GM12878 (cell line): Measurements from ENCODE around the gene TPI1. TPM values are rescaled to one million over a fixed set of nuclear protein-coding genes. Genes with fewer than 3 reads are reported as not detected.

Experiments
- BMI1 ChIP-seq: fragments of 450-650 bp; IDR thresholded peaks from 2 replicates; pipeline ENCODE4 v1.6.1; 2016; ENCODE audit warnings: mild to moderate bottlenecking, moderate library complexity, borderline replicate concordance
- FOS ChIP-seq: IDR thresholded peaks from 3 replicates; pipeline ENCODE4 v1.6.1; 2011; ENCODE audit warnings: borderline replicate concordance; ENCODE audit not compliant: insufficient read length; ENCODE audit errors: extremely low read depth
- POLR2AphosphoS5 ChIP-seq: IDR thresholded peaks from 2 replicates; pipeline ENCODE4 v1.6.1; 2011; ENCODE audit warnings: mild to moderate bottlenecking, low read length, inconsistent platforms
- POU2F2 ChIP-seq: IDR thresholded peaks from 3 replicates; pipeline ENCODE4 v1.6.1; 2011; ENCODE audit warnings: low read depth, mild to moderate bottlenecking, low read length, borderline replicate concordance
- ZNF24 ChIP-seq: fragments of 450-650 bp; IDR thresholded peaks from 2 replicates; pipeline ENCODE4 v1.6.1; 2017; ENCODE audit warnings: antibody characterized with exemption, mild to moderate bottlenecking
- ZNF687 ChIP-seq: fragments of 450-650 bp; IDR thresholded peaks from 2 replicates; pipeline ENCODE4 v1.6.1; 2017; ENCODE audit warnings: mild to moderate bottlenecking, moderate library complexity
- polyA plus RNA-seq, 11 experiments: library from polyadenylated mRNA; depleted of rRNA in 4 of 11; unstranded in 6 of 11; stranded (reverse) in 5 of 11; fragments of >200 nt; fragmentation: Nextera tagmentation in 4 of 11; fragmentation: Illumina TruSeq in 1 of 11; extraction: Ambion mirVana in 4 of 11; extraction: Trizol in 1 of 11; gene quantifications; 1 replicate in 1 of 11; 2 replicates in 10 of 11; pipeline versions ENCODE4 v1.2.1 to v1.2.3, GENCODE V29; 2011 to 2016; ENCODE audit warnings: inconsistent platforms in 2 of 11, missing spikeins in 2 of 11, low read depth in 1 of 11
- total RNA-seq, 4 experiments: library from RNA; depleted of rRNA in 3 of 4; stranded (reverse); fragments of >200 nt in 3 of 4; fragmentation: Illumina TruSeq in 1 of 4; extraction: Trizol in 1 of 4; gene quantifications; 2 replicates each; pipeline versions ENCODE4 v1.2.1 to v1.2.3, GENCODE V29; 2013 to 2021

The TPI1 gene
- total and polyA plus RNA-seq, 10 of the 15 experiments (the other 5 are each of a cell fraction or from before 2014, with no cell fraction given) = 916 to 7,349 (median 1,677) TPM

GRCh38 chr12:6871052-6871957 is 4.0 kb downstream of the TPI1 start (continued):
- TF ChIP-seq ZNF24 = no peak
- no peak for TF ChIP-seq FOS
- no peak for TF ChIP-seq ZNF687
- TF ChIP-seq POLR2AphosphoS5 = peak; percentile 30; the same call in 1 of the 2 replicates
- TF ChIP-seq POU2F2 = peak; percentile 14; the same call in 1 of the 3 replicates
- TF ChIP-seq BMI1 = no peak
- TF ChIP-seq, all 136 proteins: peak for 9
